GM12878 (cell line): ENCODE results near the gene FOSL1. TPM values are rescaled to one million over a fixed set of nuclear protein-coding genes. Genes with fewer than 3 reads are reported as not detected.

ENCODE experiments used
- ATAC-seq: fragments of 200-7000 bp; cut with Tn5 transposase; 3 replicates; pipeline ENCODE4 v1.9.1; 2020; ENCODE audit warnings: mild to moderate bottlenecking, moderate library complexity
- BruUV-seq: library from RNA; stranded (reverse); fragments of 400-500 nt; replicated peaks from 2 replicates; lab custom pipeline; 2021; lab: Mats Ljungman, UMichigan
- CTCF ChIA-PET: fragments of 300-600 bp; sonication (Branson Sonifier 250); formaldehyde crosslinking; extraction: SDS; loops from one replicate; lab custom pipeline; 2021; ENCODE audit warnings: inconsistent platforms; lab: Yijun Ruan, JAX
- POLR2A ChIA-PET: fragments of 350-600 bp; formaldehyde crosslinking; extraction: SDS; loops from one replicate; lab custom pipeline; 2021; ENCODE audit warnings: inconsistent platforms; lab: Charles Lee
- RAD21 ChIA-PET: fragments of 300-600 bp; sonication (Branson Sonifier 250); formaldehyde crosslinking; loops from one replicate; lab custom pipeline; 2023; ENCODE audit warnings: antibody characterized with exemption; ENCODE audit not compliant: unreplicated experiment; lab: Charles Lee
- SMC1A ChIA-PET: fragments of 300-600 bp; sonication (Branson Sonifier 250); formaldehyde crosslinking; loops from one replicate; lab custom pipeline; 2023; ENCODE audit not compliant: unreplicated experiment, uncharacterized antibody; lab: Charles Lee
- DNase-seq: peaks from one replicate; pipeline ENCODE4 v3.0.0-alpha.2; 2011; ENCODE audit warnings: low read depth, low spot score
- FAIRE-seq: peaks from 3 replicates; lab custom pipeline; 2011; peaks lifted over from hg19 to GRCh38; lab: Jason Lieb, UNC
- H2AFZ ChIP-seq: 2 replicates; pipeline ENCODE4 v1.6.0; 2011; ENCODE audit warnings: low read depth, low read length, control low read depth; ENCODE audit not compliant: control insufficient read depth
- H3K27ac ChIP-seq: 2 replicates; pipeline ENCODE4 v1.5.1; 2011; ENCODE audit warnings: control low read depth; ENCODE audit not compliant: control insufficient read depth, insufficient read depth
- H3K27me3 ChIP-seq, 2 experiments: replicated peaks in 1 of 2; 2 replicates each; pipeline versions ENCODE4 v1.6.0 to v1.6.1; 2011; ENCODE audit warnings: low read length in 1 of 2; ENCODE audit not compliant: control insufficient read depth in 2 of 2, insufficient read depth in 2 of 2
- H3K36me3 ChIP-seq, 2 experiments: 2 replicates each; pipeline ENCODE4 v1.5.1; 2011; ENCODE audit warnings: low read length in 1 of 2; ENCODE audit not compliant: control insufficient read depth in 2 of 2, insufficient read depth in 2 of 2
- H3K4me1 ChIP-seq: 2 replicates; pipeline ENCODE4 v1.6.1; 2011; ENCODE audit warnings: mild to moderate bottlenecking, low read length, moderate library complexity, mixed read lengths; ENCODE audit not compliant: control insufficient read depth, insufficient read depth
- H3K4me2 ChIP-seq: 2 replicates; pipeline ENCODE4 v1.6.0; 2011; ENCODE audit warnings: control low read depth; ENCODE audit not compliant: control insufficient read depth, insufficient read depth
- H3K4me3 ChIP-seq: fragments of 200-600 bp; sonication (generic); 2 replicates; pipeline ENCODE4 v1.5.1; 2016
- H3K79me2 ChIP-seq: 2 replicates; pipeline ENCODE4 v1.6.0; 2011; ENCODE audit warnings: low read length; ENCODE audit not compliant: control insufficient read depth, insufficient read depth
- H3K9ac ChIP-seq: 2 replicates; pipeline ENCODE4 v1.8.0; 2011; ENCODE audit warnings: low read length, control low read depth, mixed read lengths; ENCODE audit not compliant: control insufficient read depth, insufficient read depth
- H3K9me3 ChIP-seq: replicated peaks from 3 replicates; pipeline ENCODE4 v1.5.1; 2011; ENCODE audit warnings: mild to moderate bottlenecking, low read length; ENCODE audit not compliant: control insufficient read depth, insufficient read depth
- H4K20me1 ChIP-seq: 2 replicates; pipeline ENCODE4 v1.6.0; 2011; ENCODE audit not compliant: control insufficient read depth, insufficient read depth
- ASH2L ChIP-seq: fragments of 300-600, 200-600 bp; sonication (generic); IDR thresholded peaks from 2 replicates; pipeline ENCODE4 v1.6.1; 2017; ENCODE audit warnings: low read depth, mild to moderate bottlenecking, borderline replicate concordance
- BACH1 ChIP-seq: fragments of 450-650 bp; IDR thresholded peaks from 2 replicates; pipeline ENCODE4 v1.6.1; 2017; ENCODE audit warnings: mild to moderate bottlenecking, borderline replicate concordance
- CHD4 ChIP-seq: fragments of 200-600 bp; sonication (generic); IDR thresholded peaks from 2 replicates; pipeline ENCODE4 v1.6.1; 2016; ENCODE audit warnings: mild to moderate bottlenecking
- EED ChIP-seq: sonication (generic); IDR thresholded peaks from 2 replicates; pipeline ENCODE4 v1.6.1; 2016; ENCODE audit warnings: antibody characterized with exemption, low read depth
- FOS ChIP-seq: IDR thresholded peaks from 3 replicates; pipeline ENCODE4 v1.6.1; 2011; ENCODE audit warnings: borderline replicate concordance; ENCODE audit not compliant: insufficient read length; ENCODE audit errors: extremely low read depth
- HSF1 ChIP-seq: fragments of 150-350 bp; IDR thresholded peaks from 2 replicates; pipeline ENCODE4 v1.6.1; 2014; ENCODE audit warnings: mild to moderate bottlenecking, low read depth, low read length
- IKZF2 ChIP-seq, 2 experiments: fragments of 450-650 bp; IDR thresholded peaks; 2 replicates each; pipeline ENCODE4 v1.6.1; 2017; ENCODE audit warnings: mild to moderate bottlenecking in 2 of 2, moderate library complexity in 2 of 2
- IRF5 ChIP-seq: fragments of 450-650 bp; IDR thresholded peaks from 2 replicates; pipeline ENCODE4 v1.6.1; 2017; ENCODE audit warnings: borderline replicate concordance
- JUNB ChIP-seq: IDR thresholded peaks from 2 replicates; pipeline ENCODE4 v1.6.1; 2016; ENCODE audit warnings: antibody characterized with exemption, mild to moderate bottlenecking
- MYB ChIP-seq: fragments of 150-350 bp; IDR thresholded peaks from 2 replicates; pipeline ENCODE4 v1.6.1; 2014; ENCODE audit warnings: mild to moderate bottlenecking, low read depth, low read length, borderline replicate concordance
- RCOR1 ChIP-seq: conservative IDR thresholded peaks from 2 replicates; pipeline ENCODE4 v1.6.1; 2012; ENCODE audit warnings: low read depth, low read length, improper control_type of control experiment
- SMARCA5 ChIP-seq: fragments of 450-650 bp; IDR thresholded peaks from 2 replicates; pipeline ENCODE4 v1.6.1; 2017; ENCODE audit warnings: mild to moderate bottlenecking
- ZNF274 ChIP-seq: IDR thresholded peaks from one replicate; pipeline ENCODE4 v1.8.0; 2011; ENCODE audit not compliant: insufficient read length, insufficient read depth
- WGBS: methylation state at CpG from one replicate; pipeline ENCODE4 v1.1.6; 2016; ENCODE audit warnings: low lambda C conversion rate; ENCODE audit not compliant: insufficient replicate concordance, insufficient coverage; ENCODE audit errors: missing lambda C conversion rate; 5-methylcytosine and 5-hydroxymethylcytosine counted together
- in situ Hi-C: fragments of 300-500 bp; cut with MboI; formaldehyde crosslinking; loops from 9 replicates; pipeline ENCODE4 v1.14.3; 2018; ENCODE audit warnings: mixed read lengths
- intact Hi-C: fragments of 100-400 bp; cut with micrococcal nuclease; formaldehyde crosslinking; loops from one replicate; pipeline ENCODE4 v1.14.2; 2022; ENCODE audit not compliant: unreplicated experiment
- polyA plus RNA-seq, 11 experiments: library from polyadenylated mRNA; depleted of rRNA in 4 of 11; unstranded in 6 of 11; stranded (reverse) in 5 of 11; fragments of >200 nt; fragmentation: Nextera tagmentation in 4 of 11; fragmentation: Illumina TruSeq in 1 of 11; extraction: Ambion mirVana in 4 of 11; extraction: Trizol in 1 of 11; gene quantifications; 1 replicate in 1 of 11; 2 replicates in 10 of 11; pipeline versions ENCODE4 v1.2.1 to v1.2.3, GENCODE V29; 2011 to 2016; ENCODE audit warnings: inconsistent platforms in 2 of 11, missing spikeins in 2 of 11, low read depth in 1 of 11
- total RNA-seq, 4 experiments: library from RNA; depleted of rRNA in 3 of 4; stranded (reverse); fragments of >200 nt in 3 of 4; fragmentation: Illumina TruSeq in 1 of 4; extraction: Trizol in 1 of 4; gene quantifications; 2 replicates each; pipeline versions ENCODE4 v1.2.1 to v1.2.3, GENCODE V29; 2013 to 2021
- TF ChIP-seq, protein P1 (sequence below): IDR thresholded peaks from 2 replicates; pipeline ENCODE4 v1.6.1; 2012; ENCODE audit warnings: mild to moderate bottlenecking, low read depth, low read length

Gene FOSL1
- total and polyA plus RNA-seq, 10 of the 15 experiments (the other 5 are each of a cell fraction or from before 2014, with no cell fraction given), result 0.82 to 5.4 (median 2.1) TPM

GRCh38 chr11:65873318-65874156 is 26.7 kb downstream of the FOSL1 start:
- FAIRE-seq (peak; percentile 90), DNase-seq (peak; percentile 87), ATAC-seq (peak; percentile 89)
- Histone ChIP-seq H3K27me3 (no peaks in the 10 kb centered on the region), H2AFZ (peak overlapping the region; percentile 73), H3K4me3 (peak overlapping the region; percentile 87), H3K27ac (peak overlapping the region; percentile 51), H3K79me2 (no peaks in the 10 kb centered on the region), H3K36me3 (no peaks in the 10 kb centered on the region), H3K9me3 (no peaks in the 10 kb centered on the region), H4K20me1 (no peaks in the 10 kb centered on the region), H3K9ac (peak overlapping the region; percentile 82), H3K4me2 (peak overlapping the region; percentile 96), H3K4me1 (peaks cover 11% of the 10 kb centered on the region)
- ChIA-PET CTCF (interaction anchor here (0.5 to 3.2 kb wide), 8 partner anchors 14 to 172 kb away, joined by 3 to 66 read pairs (median 4); partner anchors contain the start of genes CCDC85B, FIBP and MUS81), RAD21 (interaction anchor here (0.8 to 2.0 kb wide), 6 partner anchors 12 to 161 kb away, joined by 3 to 21 read pairs (median 7); partner anchors contain the start of genes CCDC85B, FIBP and KAT5), POLR2A (interaction anchor here (0.6 to 2.1 kb wide), 9 partner anchors 12 to 396 kb away, joined by 3 to 22 read pairs (median 4); partner anchors contain the start of genes CCDC85B, FIBP and MUS81), SMC1A (interaction anchor here (1.0 to 2.1 kb wide), 5 partner anchors 10 to 87 kb away, joined by 3 to 13 read pairs (median 5); partner anchors contain the start of genes CCDC85B, CFL1 and MUS81)
- in situ Hi-C loops (loop anchor here (25.0 kb wide), 1 partner anchor 1636 kb away; the partner anchor contains the start of genes DNAJC4, FKBP2, NUDT22 and PPP1R14B), intact Hi-C loops (no loop called here)
- BruUV-seq, result no TSS peak
- 4% methylated on average over 53 of the region's 54 CpGs for WGBS
- no peak for TF ChIP-seq IRF5
- TF ChIP-seq EED, result 0 out of 2 replicates have a peak, but pooled peaks have one; percentile 18
- no peak for TF ChIP-seq FOS
- peak; percentile 58; the same call in 1 of the 2 replicates for TF ChIP-seq BACH1
- TF ChIP-seq, protein P1, sequence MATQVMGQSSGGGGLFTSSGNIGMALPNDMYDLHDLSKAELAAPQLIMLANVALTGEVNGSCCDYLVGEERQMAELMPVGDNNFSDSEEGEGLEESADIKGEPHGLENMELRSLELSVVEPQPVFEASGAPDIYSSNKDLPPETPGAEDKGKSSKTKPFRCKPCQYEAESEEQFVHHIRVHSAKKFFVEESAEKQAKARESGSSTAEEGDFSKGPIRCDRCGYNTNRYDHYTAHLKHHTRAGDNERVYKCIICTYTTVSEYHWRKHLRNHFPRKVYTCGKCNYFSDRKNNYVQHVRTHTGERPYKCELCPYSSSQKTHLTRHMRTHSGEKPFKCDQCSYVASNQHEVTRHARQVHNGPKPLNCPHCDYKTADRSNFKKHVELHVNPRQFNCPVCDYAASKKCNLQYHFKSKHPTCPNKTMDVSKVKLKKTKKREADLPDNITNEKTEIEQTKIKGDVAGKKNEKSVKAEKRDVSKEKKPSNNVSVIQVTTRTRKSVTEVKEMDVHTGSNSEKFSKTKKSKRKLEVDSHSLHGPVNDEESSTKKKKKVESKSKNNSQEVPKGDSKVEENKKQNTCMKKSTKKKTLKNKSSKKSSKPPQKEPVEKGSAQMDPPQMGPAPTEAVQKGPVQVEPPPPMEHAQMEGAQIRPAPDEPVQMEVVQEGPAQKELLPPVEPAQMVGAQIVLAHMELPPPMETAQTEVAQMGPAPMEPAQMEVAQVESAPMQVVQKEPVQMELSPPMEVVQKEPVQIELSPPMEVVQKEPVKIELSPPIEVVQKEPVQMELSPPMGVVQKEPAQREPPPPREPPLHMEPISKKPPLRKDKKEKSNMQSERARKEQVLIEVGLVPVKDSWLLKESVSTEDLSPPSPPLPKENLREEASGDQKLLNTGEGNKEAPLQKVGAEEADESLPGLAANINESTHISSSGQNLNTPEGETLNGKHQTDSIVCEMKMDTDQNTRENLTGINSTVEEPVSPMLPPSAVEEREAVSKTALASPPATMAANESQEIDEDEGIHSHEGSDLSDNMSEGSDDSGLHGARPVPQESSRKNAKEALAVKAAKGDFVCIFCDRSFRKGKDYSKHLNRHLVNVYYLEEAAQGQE, result no peak
- TF ChIP-seq HSF1, result no peak
- no peak for TF ChIP-seq JUNB
- no peak for TF ChIP-seq ASH2L
- TF ChIP-seq ZNF274, result no peak
- TF ChIP-seq MYB, result no peak
- no peak for TF ChIP-seq RCOR1
- TF ChIP-seq CHD4, result 0 out of 2 replicates have a peak, but pooled peaks have one; percentile 64
- TF ChIP-seq SMARCA5, result no peak
- peak; percentile 68 to 73; a peak in 3 of 4 replicates for TF ChIP-seq IKZF2 (IDR thresholded peaks at IDR 0.05)
